ENCODE measurements around the gene NPY2R. TPM values are rescaled to one million over a fixed set of nuclear protein-coding genes. Genes with fewer than 3 reads are reported as not detected.

The NPY2R gene
- total RNA-seq, 2 donors from 2014 or later = under 0.01 TPM; not detected in 1

GRCh38 chr4:155252327-155252726 is 43.9 kb downstream of the NPY2R start:
- no peaks in the 10 kb centered on the region for H3K36me3 ChIP-seq (replicated peaks in 1 of 2; ENCODE audit: insufficient read depth in 1 of 2, low read depth in 2 of 2)
- TF ChIP-seq POLR2A (IDR thresholded peaks at IDR 0.05) = no peak
- no peak for TF ChIP-seq CTCF (IDR thresholded peaks at IDR 0.05)
- H3K4me3 ChIP-seq = no peak overlapping the region
- WGBS, 2 donors = 30 to 41% methylated on average over 1 of the region's 1 CpG
- no peak overlapping the region for H3K27ac ChIP-seq
- ATAC-seq = no peak
- no peaks in the 10 kb centered on the region for H3K4me1 ChIP-seq
- no peak for DNase-seq
- no peaks in the 10 kb centered on the region for H3K9me3 ChIP-seq
- H3K27me3 ChIP-seq = no peaks in the 10 kb centered on the region
- intact Hi-C loops (cut with DNase I) = no loop called here

- Histone ChIP-seq H3K27ac (no peak overlapping the region), H3K4me3 (no peak overlapping the region), H3K4me1 (no peaks in the 10 kb centered on the region), H3K27me3 (no peaks in the 10 kb centered on the region), H3K9me3 (no peaks in the 10 kb centered on the region), H3K36me3 (replicated peaks in 1 of 2; ENCODE audit: insufficient read depth in 1 of 2, low read depth in 2 of 2) (no peaks in the 10 kb centered on the region)
- DNase-seq (no peak), ATAC-seq (no peak)
- intact Hi-C loops (cut with DNase I) = no loop called here
- TF ChIP-seq POLR2A (IDR thresholded peaks at IDR 0.05) = no peak
- no peak for TF ChIP-seq CTCF (IDR thresholded peaks at IDR 0.05)
- 28 to 51% methylated on average over 1 of the region's 1 CpG for WGBS, 2 donors
Observed at GRCh38 chr4:155263480-155263879, 55.0 kb downstream of the NPY2R start.

GRCh38 chr4:155265113-155265512 is 56.7 kb downstream of the NPY2R start:
- no peaks in the 10 kb centered on the region for H3K9me3 ChIP-seq
- DNase-seq (no peak), ATAC-seq (no peak)
- H3K4me3 ChIP-seq = no peak overlapping the region
- H3K36me3 ChIP-seq (replicated peaks in 1 of 2; ENCODE audit: insufficient read depth in 1 of 2, low read depth in 2 of 2) = no peaks in the 10 kb centered on the region
- intact Hi-C loops (cut with DNase I) = no loop called here
- TF ChIP-seq POLR2A (IDR thresholded peaks at IDR 0.05) (no peak), CTCF (IDR thresholded peaks at IDR 0.05) (no peak)
- H3K27ac ChIP-seq = no peak overlapping the region
- 58 to 74% methylated on average over 2 of the region's 2 CpGs for whole genome bisulfite sequencing, 2 donors
- H3K4me1 ChIP-seq = no peaks in the 10 kb centered on the region
- H3K27me3 ChIP-seq = no peaks in the 10 kb centered on the region

Other genes starting within 250 kb of the NPY2R start
- 1 to 10 TPM; 5.2 to 7.9 TPM for gene MAP9, start 168.3 kb downstream of the NPY2R start, total RNA-seq

Data from body of pancreas (tissue), 4 donors.